IPS-18a (cell line): ENCODE measurements around the gene POLR2C.

ENCODE experiments used
- H3K27ac ChIP-seq: one replicate; pipeline ENCODE4 v1.5.1; 2013; ENCODE audit warnings: low read length
- H3K27me3 ChIP-seq: one replicate; pipeline ENCODE4 v1.6.1; 2013; ENCODE audit warnings: mild to moderate bottlenecking, low read length; ENCODE audit not compliant: control insufficient read depth, insufficient read depth
- H3K36me3 ChIP-seq: one replicate; pipeline ENCODE4 v1.6.1; 2013; ENCODE audit warnings: low read depth, low read length; ENCODE audit not compliant: control insufficient read depth
- H3K4me1 ChIP-seq: one replicate; pipeline ENCODE4 v1.6.1; 2013; ENCODE audit warnings: low read depth, low read length; ENCODE audit not compliant: control insufficient read depth
- H3K4me3 ChIP-seq: one replicate; pipeline ENCODE4 v1.5.1; 2013; ENCODE audit warnings: low read length
- H3K9ac ChIP-seq: one replicate; pipeline ENCODE4 v1.6.1; 2013; ENCODE audit warnings: mild to moderate bottlenecking, low read length, moderate library complexity
- H3K9me3 ChIP-seq: one replicate; pipeline ENCODE4 v1.6.1; 2013; ENCODE audit warnings: low read depth, low read length; ENCODE audit not compliant: control insufficient read depth

Gene POLR2C

GRCh38 chr16:57518922-57519321 lies 56.4 kb downstream of the POLR2C start:
- Histone ChIP-seq H3K4me1 (no peaks in the 10 kb centered on the region), H3K36me3 (peaks cover 4% of the 10 kb centered on the region), H3K9ac (no peak overlapping the region), H3K27me3 (no peaks in the 10 kb centered on the region), H3K27ac (no peak overlapping the region), H3K9me3 (no peaks in the 10 kb centered on the region), H3K4me3 (no peak overlapping the region)

GRCh38 chr16:57519796-57520360 lies 57.4 kb downstream of the POLR2C start:
- H3K9ac ChIP-seq, result no peak overlapping the region
- no peaks in the 10 kb centered on the region for H3K4me1 ChIP-seq
- peaks cover 4% of the 10 kb centered on the region for H3K36me3 ChIP-seq
- no peaks in the 10 kb centered on the region for H3K27me3 ChIP-seq
- no peaks in the 10 kb centered on the region for H3K9me3 ChIP-seq
- H3K27ac ChIP-seq, result no peak overlapping the region
- H3K4me3 ChIP-seq, result no peak overlapping the region
